ENCODE data around the gene TMEM202. TPM values are rescaled to one million over a fixed set of nuclear protein-coding genes. Genes with fewer than 3 reads are reported as not detected.

Gene TMEM202
- total RNA-seq (not detected), polyA plus RNA-seq (not detected)
- long read RNA-seq, donor 1, result 0 reads
- long read RNA-seq, donor 2, result 0 reads
- long read RNA-seq, donor 3, result 0 reads
- long read RNA-seq, donor 4, result 0 reads
- long read RNA-seq, donor 5, result 0 reads
- long read RNA-seq, donor 6, result 0 reads
- long read RNA-seq, donor 7, result 0 reads
- long read RNA-seq, donor 8, result 0 reads
- long read RNA-seq, donor 9, result 0 reads
- long read RNA-seq, donor 10, result 0 reads

GRCh38 chr15:72397796-72398588 is at the start of gene TMEM202:
TMEM202 (plus strand) TSS chr15:72398305; CDS start chr15:72398327, 22 bp downstream.
- no peak within 1 kb of the TSS for H3K27ac ChIP-seq
- TF ChIP-seq POLR2A (IDR thresholded peaks at IDR 0.05) (no peak), CTCF (IDR thresholded peaks at IDR 0.05) (no peak)
- no peaks in the 10 kb centered on the region for H3K4me1 ChIP-seq (replicated peaks in 1 of 2)
- no peak for DNase-seq
- 40 to 51% (median 47%) methylated on average over 4 of the region's 4 CpGs for WGBS, 4 donors
- intact Hi-C loops (cut with DNase I), result no loop called here
- H3K4me3 ChIP-seq, result no peak within 1 kb of the TSS
- no peaks in the 10 kb centered on the region for H3K27me3 ChIP-seq
- H3K9me3 ChIP-seq (replicated peaks in 1 of 3), result no peaks in the 10 kb centered on the region
- H3K36me3 ChIP-seq (replicated peaks in 1 of 2), result no peaks in the 10 kb centered on the region

GRCh38 chr15:72353266-72353665 is 44.8 kb upstream of the TMEM202 start:
- Histone ChIP-seq H3K4me3 (no peak overlapping the region), H3K9me3 (replicated peaks in 1 of 3) (no peaks in the 10 kb centered on the region), H3K27me3 (no peaks in the 10 kb centered on the region), H3K27ac (no peak overlapping the region), H3K36me3 (replicated peaks in 1 of 2) (peaks cover 0 to 78% of the 10 kb centered on the region in 2 donors), H3K4me1 (replicated peaks in 1 of 2) (peaks cover 0 to 2% of the 10 kb centered on the region in 2 donors)
- DNase-seq, result no peak
- TF ChIP-seq CTCF (IDR thresholded peaks at IDR 0.05), result no peak
- TF ChIP-seq POLR2A (IDR thresholded peaks at IDR 0.05), result no peak
- intact Hi-C loops (cut with DNase I), result no loop called here
- WGBS, 4 donors, result 73 to 84% (median 81%) methylated on average over 2 of the region's 2 CpGs

- H3K9me3 ChIP-seq (replicated peaks in 1 of 3), result no peaks in the 10 kb centered on the region
- DNase-seq, result no peak
- peaks cover 0 to 14% of the 10 kb centered on the region in 2 donors for H3K4me1 ChIP-seq (replicated peaks in 1 of 2)
- no peak overlapping the region for H3K27ac ChIP-seq
- H3K36me3 ChIP-seq (replicated peaks in 1 of 2), result peaks cover 0 to 66% of the 10 kb centered on the region in 2 donors
- intact Hi-C loops (cut with DNase I), result no loop called here
- no peak for TF ChIP-seq POLR2A (IDR thresholded peaks at IDR 0.05)
- no peak for TF ChIP-seq CTCF (IDR thresholded peaks at IDR 0.05)
- 95 to 100% (median 100%) methylated on average over 1 of the region's 1 CpG for WGBS, 4 donors
- H3K27me3 ChIP-seq, result no peaks in the 10 kb centered on the region
- H3K4me3 ChIP-seq, result no peak overlapping the region
Measured at GRCh38 chr15:72354496-72354895, 43.6 kb upstream of the TMEM202 start.

GRCh38 chr15:72358121-72358520 is 40.0 kb upstream of the TMEM202 start:
- peak overlapping the region in 1 of 5 donors; percentile 45 for H3K27ac ChIP-seq

More at GRCh38 chr15:72358121-72358520, 40.0 kb upstream of the TMEM202 start:
- DNase-seq, result peak in 1 of 7 donors; percentile 33
- H3K9me3 ChIP-seq (replicated peaks in 1 of 3), result no peaks in the 10 kb centered on the region
- no peak for TF ChIP-seq CTCF (IDR thresholded peaks at IDR 0.05)
- no peak for TF ChIP-seq POLR2A (IDR thresholded peaks at IDR 0.05)
- intact Hi-C loops (cut with DNase I), result no loop called here
- peaks cover 0 to 31% of the 10 kb centered on the region in 2 donors for H3K36me3 ChIP-seq (replicated peaks in 1 of 2)
- WGBS, 4 donors, result 90 to 97% (median 94%) methylated on average over 3 of the region's 3 CpGs
- H3K4me1 ChIP-seq (replicated peaks in 1 of 2), result peaks cover 0 to 18% of the 10 kb centered on the region in 2 donors
- no peak overlapping the region for H3K4me3 ChIP-seq
- H3K27me3 ChIP-seq, result no peaks in the 10 kb centered on the region

All from adrenal gland (tissue), 19 donors.